PFSK-1 (cell line): Measurements from ENCODE around the gene AFF2.

Experiments
- FOXP2 ChIP-seq: optimal IDR thresholded peaks from 2 replicates; pipeline ENCODE3; 2011; ENCODE audit warnings: borderline replicate concordance, control low read depth, inconsistent platforms; ENCODE audit not compliant: insufficient read depth; ENCODE audit errors: extremely low read length, extremely low read depth
- POLR2AphosphoS5 ChIP-seq: IDR thresholded peaks from 2 replicates; pipeline ENCODE4 v1.6.1; 2012; ENCODE audit warnings: low read depth, mild to moderate bottlenecking, control low read depth, low read length, moderate library complexity
- SIN3A ChIP-seq: IDR thresholded peaks from 2 replicates; pipeline ENCODE4 v1.6.1; 2012; ENCODE audit warnings: mild to moderate bottlenecking, low read length, moderate library complexity, borderline replicate concordance; ENCODE audit not compliant: insufficient read depth
- TAF1 ChIP-seq: IDR thresholded peaks from 2 replicates; pipeline ENCODE4 v1.6.1; 2012; ENCODE audit warnings: low read length, control low read depth, borderline replicate concordance; ENCODE audit not compliant: insufficient read depth
- TF ChIP-seq, protein P1 (sequence below), 2 experiments: IDR thresholded peaks; 2 replicates each; pipeline versions ENCODE4 v1.6.1 to v1.8.0; 2011 to 2012; ENCODE audit warnings: low read depth in 2 of 2, low read length in 2 of 2, control low read depth in 1 of 2, inconsistent platforms in 1 of 2, mild to moderate bottlenecking in 1 of 2, moderate library complexity in 1 of 2; ENCODE audit not compliant: insufficient read depth in 1 of 2

The AFF2 gene

DNA sequence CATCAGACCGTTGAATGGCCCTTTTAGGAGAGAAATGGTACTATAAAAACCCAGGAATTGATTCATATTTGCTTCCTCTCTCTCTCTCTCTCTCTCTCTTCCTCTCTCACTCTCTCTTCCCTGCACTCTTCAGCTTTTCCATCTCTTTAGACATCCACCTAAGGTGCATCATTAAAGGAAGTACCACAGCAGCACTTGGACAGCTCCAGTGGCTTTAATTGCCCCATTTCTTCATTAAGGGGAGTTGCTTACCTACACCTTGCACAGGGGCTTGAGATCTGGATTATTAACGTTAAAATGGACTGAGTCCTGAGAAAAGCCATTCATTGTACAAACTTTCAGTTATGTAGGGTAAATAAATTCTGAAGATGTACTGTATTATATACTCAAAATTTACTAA, 323.6 kb downstream of the AFF2 start:
- TF ChIP-seq POLR2AphosphoS5 = no peak
- TF ChIP-seq, protein P1, sequence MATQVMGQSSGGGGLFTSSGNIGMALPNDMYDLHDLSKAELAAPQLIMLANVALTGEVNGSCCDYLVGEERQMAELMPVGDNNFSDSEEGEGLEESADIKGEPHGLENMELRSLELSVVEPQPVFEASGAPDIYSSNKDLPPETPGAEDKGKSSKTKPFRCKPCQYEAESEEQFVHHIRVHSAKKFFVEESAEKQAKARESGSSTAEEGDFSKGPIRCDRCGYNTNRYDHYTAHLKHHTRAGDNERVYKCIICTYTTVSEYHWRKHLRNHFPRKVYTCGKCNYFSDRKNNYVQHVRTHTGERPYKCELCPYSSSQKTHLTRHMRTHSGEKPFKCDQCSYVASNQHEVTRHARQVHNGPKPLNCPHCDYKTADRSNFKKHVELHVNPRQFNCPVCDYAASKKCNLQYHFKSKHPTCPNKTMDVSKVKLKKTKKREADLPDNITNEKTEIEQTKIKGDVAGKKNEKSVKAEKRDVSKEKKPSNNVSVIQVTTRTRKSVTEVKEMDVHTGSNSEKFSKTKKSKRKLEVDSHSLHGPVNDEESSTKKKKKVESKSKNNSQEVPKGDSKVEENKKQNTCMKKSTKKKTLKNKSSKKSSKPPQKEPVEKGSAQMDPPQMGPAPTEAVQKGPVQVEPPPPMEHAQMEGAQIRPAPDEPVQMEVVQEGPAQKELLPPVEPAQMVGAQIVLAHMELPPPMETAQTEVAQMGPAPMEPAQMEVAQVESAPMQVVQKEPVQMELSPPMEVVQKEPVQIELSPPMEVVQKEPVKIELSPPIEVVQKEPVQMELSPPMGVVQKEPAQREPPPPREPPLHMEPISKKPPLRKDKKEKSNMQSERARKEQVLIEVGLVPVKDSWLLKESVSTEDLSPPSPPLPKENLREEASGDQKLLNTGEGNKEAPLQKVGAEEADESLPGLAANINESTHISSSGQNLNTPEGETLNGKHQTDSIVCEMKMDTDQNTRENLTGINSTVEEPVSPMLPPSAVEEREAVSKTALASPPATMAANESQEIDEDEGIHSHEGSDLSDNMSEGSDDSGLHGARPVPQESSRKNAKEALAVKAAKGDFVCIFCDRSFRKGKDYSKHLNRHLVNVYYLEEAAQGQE (IDR thresholded peaks at IDR 0.05; ENCODE audit: insufficient read depth in 1 of 2, low read depth in 2 of 2, low read length in 2 of 2) = peak in 1 of 2 experiments; percentile 69; a peak in 1 of 4 replicates

DNA sequence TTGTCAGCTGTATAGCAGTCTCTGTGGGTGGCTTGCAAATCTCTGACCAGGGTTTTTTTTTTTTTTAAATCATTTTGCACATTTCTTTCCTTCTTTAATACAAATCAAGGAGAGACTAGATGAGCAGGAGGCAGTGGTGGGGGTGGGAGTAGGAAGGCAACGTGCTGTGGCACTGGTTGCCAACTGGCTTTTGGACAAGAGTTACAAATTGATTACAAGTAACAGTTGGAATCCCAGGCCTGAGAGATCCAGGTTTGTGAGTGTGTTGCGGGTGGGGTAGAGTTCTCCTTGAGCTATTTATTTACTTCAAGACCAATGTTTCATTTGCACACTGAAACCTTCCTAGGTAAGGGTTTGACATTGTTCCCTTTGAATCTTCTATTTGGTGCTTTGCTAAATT, 325.3 kb downstream of the AFF2 start:
- TF ChIP-seq, protein P1 (IDR thresholded peaks at IDR 0.05; ENCODE audit: insufficient read depth in 1 of 2, low read depth in 2 of 2, low read length in 2 of 2) = no peak
- TF ChIP-seq SIN3A (no peak), TAF1 (no peak), POLR2AphosphoS5 (no peak), FOXP2 (no peak)

DNA sequence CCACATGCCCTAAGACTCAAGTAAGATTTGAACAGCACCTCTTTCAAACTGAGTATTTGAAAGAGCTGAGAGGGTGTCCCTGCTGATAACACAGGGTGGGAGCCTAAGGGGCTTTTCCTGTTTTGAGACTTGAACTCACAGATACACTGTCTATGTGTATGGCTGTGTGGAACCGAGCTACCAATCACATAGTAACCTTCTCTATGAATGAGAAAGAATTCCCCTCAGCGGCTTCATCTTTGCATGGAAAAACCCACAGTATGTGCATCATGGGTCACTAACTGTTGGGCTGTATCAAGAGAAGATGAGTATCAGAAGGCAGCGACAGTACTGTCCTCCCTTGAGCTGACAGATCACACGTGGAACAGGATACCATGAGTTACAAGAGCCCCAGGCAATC, 336.3 kb downstream of the AFF2 start:
- no peak for TF ChIP-seq FOXP2
- no peak for TF ChIP-seq POLR2AphosphoS5
- TF ChIP-seq, protein P1 (IDR thresholded peaks at IDR 0.05; ENCODE audit: insufficient read depth in 1 of 2, low read depth in 2 of 2, low read length in 2 of 2) = no peak
- no peak for TF ChIP-seq TAF1
- no peak for TF ChIP-seq SIN3A

DNA sequence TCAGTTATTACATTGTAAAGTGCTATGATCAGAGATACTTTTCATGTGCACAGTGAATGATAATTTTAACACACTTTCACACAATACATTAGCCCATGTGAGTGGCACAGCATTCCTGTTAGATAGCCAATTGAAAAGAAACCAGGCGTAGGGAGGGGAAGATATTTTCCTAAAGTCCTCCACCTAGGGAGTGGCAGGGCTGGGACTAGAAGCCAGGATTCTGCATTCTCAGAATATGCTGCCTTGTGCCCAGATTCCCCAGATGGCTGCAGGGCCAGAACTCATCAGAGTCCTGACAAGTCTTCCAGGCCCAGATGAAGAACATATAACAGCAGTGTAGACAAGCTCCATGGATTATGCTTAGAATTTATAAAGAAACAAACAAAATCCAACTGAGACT, 350.2 kb downstream of the AFF2 start:
- TF ChIP-seq, protein P1 (IDR thresholded peaks at IDR 0.05; ENCODE audit: insufficient read depth in 1 of 2, low read depth in 2 of 2, low read length in 2 of 2) = no peak

DNA sequence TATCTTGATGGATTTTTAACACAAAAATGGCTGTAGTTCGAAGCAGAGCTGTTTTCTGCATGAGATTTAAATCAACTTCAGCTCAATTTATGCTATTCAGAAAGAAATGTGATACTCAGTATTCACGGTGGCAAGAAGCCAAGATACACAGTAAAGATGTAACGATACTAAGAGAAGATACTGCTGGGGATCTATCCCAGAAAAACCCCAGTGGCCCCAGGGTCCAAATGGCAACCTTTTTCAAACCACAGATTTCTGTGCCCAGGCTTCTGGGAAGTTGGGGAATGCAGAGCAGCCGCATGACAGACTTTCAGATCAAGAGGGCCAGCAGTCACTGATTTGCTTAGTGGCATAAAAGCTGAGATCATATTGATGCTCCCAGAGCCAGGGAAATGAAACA, 353.9 kb downstream of the AFF2 start:
- no peak for TF ChIP-seq TAF1
- TF ChIP-seq, protein P1 (IDR thresholded peaks at IDR 0.05; ENCODE audit: insufficient read depth in 1 of 2, low read depth in 2 of 2, low read length in 2 of 2) = no peak
- no peak for TF ChIP-seq SIN3A
- no peak for TF ChIP-seq FOXP2
- no peak for TF ChIP-seq POLR2AphosphoS5
